ENCODE results near the gene GAB2.

DNA sequence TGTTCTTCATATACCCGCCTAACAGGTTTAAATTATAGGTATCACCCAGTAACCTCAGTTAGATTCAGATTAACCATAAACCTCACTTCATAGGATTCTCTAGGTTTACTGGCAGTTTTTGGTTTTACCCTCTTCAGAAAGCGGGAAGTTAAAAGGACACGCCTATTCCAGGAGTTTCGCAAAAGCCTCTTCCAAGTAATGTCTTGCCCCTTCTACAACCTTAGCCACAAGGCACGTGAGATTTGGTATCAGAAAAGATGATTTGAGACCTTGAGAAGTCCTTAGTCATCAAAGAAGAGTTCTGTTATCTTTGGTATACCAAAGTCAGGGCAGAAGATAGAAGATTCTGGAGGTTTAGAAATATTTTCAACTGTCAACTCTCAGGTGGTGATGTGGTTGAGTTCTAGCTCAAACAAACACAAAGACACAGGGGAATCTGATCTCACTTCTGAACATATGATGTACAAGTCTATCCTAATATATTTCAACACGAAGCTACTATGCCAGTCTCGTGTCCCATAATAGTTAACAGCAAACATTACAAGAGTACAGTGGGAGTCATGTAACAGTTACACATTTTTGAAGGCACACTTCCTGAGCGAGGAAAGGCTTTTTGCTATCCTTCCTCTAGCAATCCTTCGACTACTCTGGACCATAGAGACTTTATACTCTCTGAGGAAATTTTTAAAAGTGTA is 125.4 kb downstream of the GAB2 start:
- TF ChIP-seq CTCF (IDR thresholded peaks at IDR 0.05) = no peak
- no peak for TF ChIP-seq REST (IDR thresholded peaks at IDR 0.05; ENCODE audit: insufficient read depth in 1 of 2, low read depth in 2 of 2, low read length in 1 of 2)
- no peak for TF ChIP-seq TCF7L2 (IDR thresholded peaks at IDR 0.05; ENCODE audit: low read depth, low read length)
